HepG2 (cell line): Measurements from ENCODE around the gene GABRG3.

Source experiments
- FOXP1 ChIP-seq, 2 experiments: fragments of 450-650 bp in 1 of 2; IDR thresholded peaks; 2 replicates each; pipeline ENCODE4 v1.6.1; 2017 to 2018; ENCODE audit warnings: antibody characterized with exemption in 1 of 2
- TAF1 ChIP-seq: sonication (generic); formaldehyde crosslinking; IDR thresholded peaks from 2 replicates; pipeline ENCODE4 v1.4.0; 2020; ENCODE audit warnings: missing genetic modification reagents
- ZNF10 ChIP-seq: sonication (generic); formaldehyde crosslinking; IDR thresholded peaks from 2 replicates; pipeline ENCODE4 v1.4.0; 2020; ENCODE audit warnings: mild to moderate bottlenecking, low read depth, missing genetic modification reagents, borderline replicate concordance
- ZNF24 ChIP-seq: fragments of 450-650 bp; IDR thresholded peaks from 2 replicates; pipeline ENCODE4 v1.6.1; 2017; ENCODE audit warnings: antibody characterized with exemption, mild to moderate bottlenecking
- TF ChIP-seq, protein P1 (sequence below): sonication (generic); formaldehyde crosslinking; IDR thresholded peaks from 2 replicates; pipeline ENCODE4 v1.4.0; 2020; ENCODE audit warnings: missing genetic modification reagents

- TF ChIP-seq FOXP1 (IDR thresholded peaks at IDR 0.05) (no peak), FOXP1 (CRISPR knock-in tag; IDR thresholded peaks at IDR 0.05) (no peak), ZNF24 (no peak), ZNF10 (CRISPR knock-in tag) (no peak), TAF1 (no peak)
- TF ChIP-seq, protein P1, sequence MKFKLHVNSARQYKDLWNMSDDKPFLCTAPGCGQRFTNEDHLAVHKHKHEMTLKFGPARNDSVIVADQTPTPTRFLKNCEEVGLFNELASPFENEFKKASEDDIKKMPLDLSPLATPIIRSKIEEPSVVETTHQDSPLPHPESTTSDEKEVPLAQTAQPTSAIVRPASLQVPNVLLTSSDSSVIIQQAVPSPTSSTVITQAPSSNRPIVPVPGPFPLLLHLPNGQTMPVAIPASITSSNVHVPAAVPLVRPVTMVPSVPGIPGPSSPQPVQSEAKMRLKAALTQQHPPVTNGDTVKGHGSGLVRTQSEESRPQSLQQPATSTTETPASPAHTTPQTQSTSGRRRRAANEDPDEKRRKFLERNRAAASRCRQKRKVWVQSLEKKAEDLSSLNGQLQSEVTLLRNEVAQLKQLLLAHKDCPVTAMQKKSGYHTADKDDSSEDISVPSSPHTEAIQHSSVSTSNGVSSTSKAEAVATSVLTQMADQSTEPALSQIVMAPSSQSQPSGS (CRISPR knock-in tag), result no peak
Observed at GRCh38 chr15:27441120-27441519, 470.1 kb downstream of the GABRG3 start.
